GM18907 (cell line): ENCODE measurements around the gene FBXO38.

Experiments used
- ATAC-seq: cut with Tn5 transposase; IDR thresholded peaks from one replicate; pipeline ENCODE4 v1.9.1; 2021; ENCODE audit warnings: mild to moderate bottlenecking, moderate library complexity; ENCODE audit not compliant: unreplicated experiment

FBXO38 gene

GRCh38 chr5:148381906-148382305, 1.9 kb upstream of the FBXO38 start:
- ATAC-seq, result no peak

- no peak for ATAC-seq
These were observed 797 bp upstream of the FBXO38 start for GRCh38 chr5:148382961-148383360.

- ATAC-seq, result peak; percentile 24
These were observed 601 bp downstream of the FBXO38 start for GRCh38 chr5:148384380-148384737.

GRCh38 chr5:148385094-148385493, 1.3 kb downstream of the FBXO38 start:
- no peak for ATAC-seq

GRCh38 chr5:148386041-148386440, 2.3 kb downstream of the FBXO38 start:
- ATAC-seq, result no peak

- ATAC-seq, result no peak
These were observed 3.6 kb downstream of the FBXO38 start for GRCh38 chr5:148387325-148387724.

- ATAC-seq, result no peak
These were observed 4.9 kb downstream of the FBXO38 start for GRCh38 chr5:148388696-148389095.

GRCh38 chr5:148390914-148391313, 7.2 kb downstream of the FBXO38 start:
- ATAC-seq, result no peak

GRCh38 chr5:148391422-148391821, 7.7 kb downstream of the FBXO38 start:
- no peak for ATAC-seq

GRCh38 chr5:148393390-148393741, 9.6 kb downstream of the FBXO38 start:
- ATAC-seq, result no peak

- ATAC-seq, result no peak
These were observed 10.8 kb downstream of the FBXO38 start for GRCh38 chr5:148394587-148395019.

GRCh38 chr5:148395031-148395430, 11.3 kb downstream of the FBXO38 start:
- no peak for ATAC-seq

GRCh38 chr5:148397968-148398595, 14.3 kb downstream of the FBXO38 start:
- ATAC-seq, result no peak

GRCh38 chr5:148398698-148399121, 15.0 kb downstream of the FBXO38 start:
- no peak for ATAC-seq

- ATAC-seq, result no peak
These were observed 17.8 kb downstream of the FBXO38 start for GRCh38 chr5:148401604-148402003.

- ATAC-seq, result peak; percentile 68
These were observed 19.6 kb downstream of the FBXO38 start for GRCh38 chr5:148403344-148403743.

GRCh38 chr5:148406406-148406805, 22.6 kb downstream of the FBXO38 start:
- no peak for ATAC-seq

GRCh38 chr5:148408092-148408491, 24.3 kb downstream of the FBXO38 start:
- no peak for ATAC-seq

- ATAC-seq, result no peak
These were observed 28.4 kb downstream of the FBXO38 start for GRCh38 chr5:148412124-148412523.

- no peak for ATAC-seq
These were observed 31.1 kb downstream of the FBXO38 start for GRCh38 chr5:148414833-148415232.

GRCh38 chr5:148416416-148416815, 32.7 kb downstream of the FBXO38 start:
- no peak for ATAC-seq

GRCh38 chr5:148416921-148417320, 33.2 kb downstream of the FBXO38 start:
- ATAC-seq, result no peak

- ATAC-seq, result no peak
These were observed 34.8 kb downstream of the FBXO38 start for GRCh38 chr5:148418511-148418910.
